ENCODE data around the gene QKI.
A peak's percentile ranks its signal among the peaks of the same experiment; 100 is the strongest.

QKI gene

DNA sequence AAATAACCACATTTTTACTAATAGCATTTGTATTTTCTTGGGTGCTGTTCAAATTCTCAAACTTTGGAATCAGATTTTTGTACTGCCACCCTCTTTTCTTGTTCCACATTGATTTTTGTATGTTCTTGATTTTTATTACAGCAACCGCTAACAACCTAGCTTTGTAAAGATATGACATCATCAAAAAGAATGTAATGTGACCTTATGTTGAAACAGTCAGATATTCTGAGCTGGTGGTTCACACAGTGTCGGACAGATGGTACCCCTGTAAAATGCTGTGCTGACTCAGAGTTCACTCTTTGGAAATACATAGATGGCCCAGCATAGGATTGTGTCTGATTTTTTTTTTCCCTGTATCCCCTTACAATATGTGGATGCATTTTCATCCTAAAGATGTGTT is 118.9 kb downstream of the QKI start:
- TF ChIP-seq GABPA (IDR thresholded peaks at IDR 0.05; ENCODE audit: low read depth) (no peak), POLR2AphosphoS5 (IDR thresholded peaks at IDR 0.05; ENCODE audit: low read depth) (no peak), SPI1 (IDR thresholded peaks at IDR 0.05; ENCODE audit: borderline replicate concordance, low read depth) (no peak)
- TF ChIP-seq, protein P1, sequence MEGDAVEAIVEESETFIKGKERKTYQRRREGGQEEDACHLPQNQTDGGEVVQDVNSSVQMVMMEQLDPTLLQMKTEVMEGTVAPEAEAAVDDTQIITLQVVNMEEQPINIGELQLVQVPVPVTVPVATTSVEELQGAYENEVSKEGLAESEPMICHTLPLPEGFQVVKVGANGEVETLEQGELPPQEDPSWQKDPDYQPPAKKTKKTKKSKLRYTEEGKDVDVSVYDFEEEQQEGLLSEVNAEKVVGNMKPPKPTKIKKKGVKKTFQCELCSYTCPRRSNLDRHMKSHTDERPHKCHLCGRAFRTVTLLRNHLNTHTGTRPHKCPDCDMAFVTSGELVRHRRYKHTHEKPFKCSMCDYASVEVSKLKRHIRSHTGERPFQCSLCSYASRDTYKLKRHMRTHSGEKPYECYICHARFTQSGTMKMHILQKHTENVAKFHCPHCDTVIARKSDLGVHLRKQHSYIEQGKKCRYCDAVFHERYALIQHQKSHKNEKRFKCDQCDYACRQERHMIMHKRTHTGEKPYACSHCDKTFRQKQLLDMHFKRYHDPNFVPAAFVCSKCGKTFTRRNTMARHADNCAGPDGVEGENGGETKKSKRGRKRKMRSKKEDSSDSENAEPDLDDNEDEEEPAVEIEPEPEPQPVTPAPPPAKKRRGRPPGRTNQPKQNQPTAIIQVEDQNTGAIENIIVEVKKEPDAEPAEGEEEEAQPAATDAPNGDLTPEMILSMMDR (IDR thresholded peaks at IDR 0.05; ENCODE audit: insufficient read depth, low read length) = no peak
- TF ChIP-seq, protein P2, sequence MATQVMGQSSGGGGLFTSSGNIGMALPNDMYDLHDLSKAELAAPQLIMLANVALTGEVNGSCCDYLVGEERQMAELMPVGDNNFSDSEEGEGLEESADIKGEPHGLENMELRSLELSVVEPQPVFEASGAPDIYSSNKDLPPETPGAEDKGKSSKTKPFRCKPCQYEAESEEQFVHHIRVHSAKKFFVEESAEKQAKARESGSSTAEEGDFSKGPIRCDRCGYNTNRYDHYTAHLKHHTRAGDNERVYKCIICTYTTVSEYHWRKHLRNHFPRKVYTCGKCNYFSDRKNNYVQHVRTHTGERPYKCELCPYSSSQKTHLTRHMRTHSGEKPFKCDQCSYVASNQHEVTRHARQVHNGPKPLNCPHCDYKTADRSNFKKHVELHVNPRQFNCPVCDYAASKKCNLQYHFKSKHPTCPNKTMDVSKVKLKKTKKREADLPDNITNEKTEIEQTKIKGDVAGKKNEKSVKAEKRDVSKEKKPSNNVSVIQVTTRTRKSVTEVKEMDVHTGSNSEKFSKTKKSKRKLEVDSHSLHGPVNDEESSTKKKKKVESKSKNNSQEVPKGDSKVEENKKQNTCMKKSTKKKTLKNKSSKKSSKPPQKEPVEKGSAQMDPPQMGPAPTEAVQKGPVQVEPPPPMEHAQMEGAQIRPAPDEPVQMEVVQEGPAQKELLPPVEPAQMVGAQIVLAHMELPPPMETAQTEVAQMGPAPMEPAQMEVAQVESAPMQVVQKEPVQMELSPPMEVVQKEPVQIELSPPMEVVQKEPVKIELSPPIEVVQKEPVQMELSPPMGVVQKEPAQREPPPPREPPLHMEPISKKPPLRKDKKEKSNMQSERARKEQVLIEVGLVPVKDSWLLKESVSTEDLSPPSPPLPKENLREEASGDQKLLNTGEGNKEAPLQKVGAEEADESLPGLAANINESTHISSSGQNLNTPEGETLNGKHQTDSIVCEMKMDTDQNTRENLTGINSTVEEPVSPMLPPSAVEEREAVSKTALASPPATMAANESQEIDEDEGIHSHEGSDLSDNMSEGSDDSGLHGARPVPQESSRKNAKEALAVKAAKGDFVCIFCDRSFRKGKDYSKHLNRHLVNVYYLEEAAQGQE (IDR thresholded peaks at IDR 0.05; ENCODE audit: insufficient replicate concordance, low read depth) = no peak
- Histone ChIP-seq H3K4me3 (replicated peaks; ENCODE audit: insufficient read depth, low read length) (no peak overlapping the region), H3K27me3 (ENCODE audit: insufficient read depth, poor library complexity, severe bottlenecking) (no peaks in the 10 kb centered on the region), H3K27ac (replicated peaks) (no peak overlapping the region)
- DNase-seq (ENCODE audit: low read depth in 1 of 2, low spot score in 1 of 2) = peak in 1 of 2 experiments; percentile 10

DNA sequence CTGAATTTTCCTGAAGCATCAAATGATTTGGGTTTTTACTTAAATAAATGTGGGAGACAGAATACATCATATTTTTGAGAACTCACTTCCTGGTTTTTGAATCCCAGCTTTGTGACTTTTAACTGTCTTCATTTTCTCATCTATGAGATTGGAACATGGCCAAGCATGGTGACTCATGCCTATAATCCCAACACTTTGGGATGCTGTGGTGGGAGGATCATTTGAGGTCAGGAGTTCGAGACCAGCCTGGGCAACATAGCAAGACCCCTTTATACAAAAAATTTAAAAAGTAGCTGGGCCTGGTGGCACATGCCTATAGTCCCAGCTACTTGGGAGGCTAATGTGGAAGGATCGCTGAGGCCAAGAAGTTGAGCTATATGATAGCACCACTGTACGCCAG is 122.3 kb downstream of the QKI start:
- no peak for DNase-seq (ENCODE audit: low read depth in 1 of 2, low spot score in 1 of 2)
- no peak for TF ChIP-seq POLR2AphosphoS5 (IDR thresholded peaks at IDR 0.05; ENCODE audit: low read depth)
- no peak for TF ChIP-seq SPI1 (IDR thresholded peaks at IDR 0.05; ENCODE audit: borderline replicate concordance, low read depth)
- TF ChIP-seq GABPA (IDR thresholded peaks at IDR 0.05; ENCODE audit: low read depth) = no peak
- TF ChIP-seq, protein P1 (IDR thresholded peaks at IDR 0.05; ENCODE audit: insufficient read depth, low read length) = no peak
- TF ChIP-seq, protein P2 (IDR thresholded peaks at IDR 0.05; ENCODE audit: insufficient replicate concordance, low read depth) = no peak
- Histone ChIP-seq H3K27me3 (ENCODE audit: insufficient read depth, poor library complexity, severe bottlenecking) (no peaks in the 10 kb centered on the region), H3K27ac (replicated peaks) (no peak overlapping the region), H3K4me3 (replicated peaks; ENCODE audit: insufficient read depth, low read length) (no peak overlapping the region)

DNA sequence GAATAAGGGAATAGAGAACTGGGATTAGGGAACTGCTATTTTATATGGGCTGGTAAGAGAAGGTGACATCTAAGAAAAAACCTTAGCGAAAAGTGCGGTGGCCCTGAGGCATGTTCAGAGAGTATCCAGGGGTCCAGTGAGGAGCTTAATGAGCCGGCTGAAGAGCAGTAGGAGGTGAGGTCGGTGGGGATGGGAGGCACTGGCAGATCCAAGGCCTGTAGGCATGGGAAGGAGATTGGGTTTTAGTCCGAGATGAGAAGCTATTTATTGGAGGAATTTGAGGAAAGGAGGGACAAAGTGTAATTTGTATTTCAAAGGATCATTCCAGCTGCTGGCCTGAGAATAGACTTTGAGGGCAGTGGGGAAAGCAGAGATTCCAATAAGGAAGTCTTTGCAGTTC is 123.8 kb downstream of the QKI start:
- Histone ChIP-seq H3K4me3 (replicated peaks; ENCODE audit: insufficient read depth, low read length) (no peak overlapping the region), H3K27ac (replicated peaks) (no peak overlapping the region), H3K27me3 (ENCODE audit: insufficient read depth, poor library complexity, severe bottlenecking) (no peaks in the 10 kb centered on the region)
- no peak for TF ChIP-seq SPI1 (IDR thresholded peaks at IDR 0.05; ENCODE audit: borderline replicate concordance, low read depth)
- TF ChIP-seq, protein P2 (IDR thresholded peaks at IDR 0.05; ENCODE audit: insufficient replicate concordance, low read depth) = no peak
- TF ChIP-seq GABPA (IDR thresholded peaks at IDR 0.05; ENCODE audit: low read depth) = no peak
- no peak for TF ChIP-seq POLR2AphosphoS5 (IDR thresholded peaks at IDR 0.05; ENCODE audit: low read depth)
- TF ChIP-seq, protein P1 (IDR thresholded peaks at IDR 0.05; ENCODE audit: insufficient read depth, low read length) = no peak
- no peak for DNase-seq (ENCODE audit: low read depth in 1 of 2, low spot score in 1 of 2)

Data from HL-60 (cell line).